MM.1S (cell line): ENCODE data around the gene SPHK2.

Experiments used
- DNase-seq: peaks from one replicate; pipeline ENCODE4 v3.0.0-alpha.2; 2015
- H2AFZ ChIP-seq: fragments of 300-600 bp; sonication (generic); 2 replicates; pipeline ENCODE4 v1.6.0; 2016; ENCODE audit warnings: antibody characterized with exemption, low read length
- H3F3A ChIP-seq: fragments of 300-600 bp; sonication (generic); 2 replicates; pipeline ENCODE4 v1.6.1; 2016; ENCODE audit warnings: mild to moderate bottlenecking, antibody characterized with exemption, low read length, moderate library complexity, mixed read lengths; ENCODE audit not compliant: insufficient read depth
- H3K27ac ChIP-seq: fragments of 300-600 bp; sonication (generic); 2 replicates; pipeline ENCODE4 v1.5.1; 2016; ENCODE audit warnings: mild to moderate bottlenecking, low read length
- H3K27me3 ChIP-seq: fragments of 300-600 bp; sonication (generic); replicated peaks from 2 replicates; pipeline ENCODE4 v1.6.0; 2016; ENCODE audit warnings: low read length; ENCODE audit not compliant: insufficient read depth
- H3K36me3 ChIP-seq: fragments of 300-600 bp; sonication (generic); replicated peaks from 2 replicates; pipeline ENCODE4 v1.6.1; 2016; ENCODE audit warnings: mild to moderate bottlenecking, low read length, mixed read lengths; ENCODE audit not compliant: insufficient read depth
- H3K4me1 ChIP-seq: fragments of 300-600 bp; sonication (generic); 2 replicates; pipeline ENCODE4 v1.6.1; 2016; ENCODE audit warnings: low read length, mixed read lengths
- H3K4me2 ChIP-seq: fragments of 300-600 bp; sonication (generic); 2 replicates; pipeline ENCODE4 v1.6.0; 2016; ENCODE audit warnings: low read depth, low read length
- H3K4me3 ChIP-seq: fragments of 300-600 bp; sonication (generic); 2 replicates; pipeline ENCODE4 v1.5.1; 2016; ENCODE audit warnings: low read length, mixed read lengths
- H3K79me2 ChIP-seq: fragments of 300-600 bp; sonication (generic); 2 replicates; pipeline ENCODE4 v1.6.1; 2016; ENCODE audit warnings: mixed run types, low read length, mixed read lengths
- H3K9ac ChIP-seq: fragments of 300-600 bp; sonication (generic); 2 replicates; pipeline ENCODE4 v1.6.1; 2016; ENCODE audit warnings: low read length, mixed read lengths
- H3K9me2 ChIP-seq: fragments of 300-600 bp; sonication (generic); replicated peaks from 2 replicates; pipeline ENCODE4 v1.6.1; 2016; ENCODE audit warnings: mild to moderate bottlenecking, low read length, mixed read lengths; ENCODE audit not compliant: insufficient read depth
- H3K9me3 ChIP-seq: fragments of 300-600 bp; sonication (generic); replicated peaks from 2 replicates; pipeline ENCODE4 v1.6.1; 2016; ENCODE audit warnings: mild to moderate bottlenecking, low read length, mixed read lengths; ENCODE audit not compliant: insufficient read depth
- H4K20me1 ChIP-seq: fragments of 300-600 bp; sonication (generic); 2 replicates; pipeline ENCODE4 v1.6.1; 2016; ENCODE audit warnings: mild to moderate bottlenecking, low read length, moderate library complexity, mixed read lengths; ENCODE audit not compliant: insufficient read depth
- CTCF ChIP-seq: fragments of 300-600 bp; sonication (generic); IDR thresholded peaks from 2 replicates; pipeline ENCODE4 v1.5.1; 2016; ENCODE audit warnings: antibody characterized with exemption, low read length, mixed read lengths
- EZH2 ChIP-seq: fragments of 300-600 bp; sonication (generic); optimal IDR thresholded peaks from 2 replicates; pipeline ENCODE3; 2017; ENCODE audit warnings: low read depth, mild to moderate bottlenecking, antibody characterized with exemption, low read length, mixed read lengths
- EZH2phosphoT487 ChIP-seq: fragments of 300-600 bp; sonication (generic); IDR thresholded peaks from 2 replicates; pipeline ENCODE4 v1.6.1; 2018; ENCODE audit warnings: antibody characterized with exemption, low read length

Gene SPHK2

DNA sequence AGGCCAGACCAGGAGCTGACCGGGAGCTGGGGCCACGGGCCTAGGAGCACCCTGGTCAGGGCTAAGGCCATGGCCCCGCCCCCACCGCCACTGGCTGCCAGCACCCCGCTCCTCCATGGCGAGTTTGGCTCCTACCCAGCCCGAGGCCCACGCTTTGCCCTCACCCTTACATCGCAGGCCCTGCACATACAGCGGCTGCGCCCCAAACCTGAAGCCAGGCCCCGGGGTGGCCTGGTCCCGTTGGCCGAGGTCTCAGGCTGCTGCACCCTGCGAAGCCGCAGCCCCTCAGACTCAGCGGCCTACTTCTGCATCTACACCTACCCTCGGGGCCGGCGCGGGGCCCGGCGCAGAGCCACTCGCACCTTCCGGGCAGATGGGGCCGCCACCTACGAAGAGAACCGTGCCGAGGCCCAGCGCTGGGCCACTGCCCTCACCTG is 6.6 kb downstream of the SPHK2 start:
- H3K9me3 ChIP-seq = no peaks in the 10 kb centered on the region
- H2AFZ ChIP-seq = no peak overlapping the region
- no peak overlapping the region for H3K9ac ChIP-seq
- H4K20me1 ChIP-seq = no peaks in the 10 kb centered on the region
- H3K36me3 ChIP-seq = no peaks in the 10 kb centered on the region
- peaks cover 14% of the 10 kb centered on the region for H3K79me2 ChIP-seq
- TF ChIP-seq CTCF (no peak), EZH2 (no peak), EZH2phosphoT487 (no peak)
- H3K9me2 ChIP-seq = no peaks in the 10 kb centered on the region
- H3K27me3 ChIP-seq = no peaks in the 10 kb centered on the region
- H3K4me2 ChIP-seq = no peak overlapping the region
- peaks cover 7% of the 10 kb centered on the region; the same call in 1 of the 2 replicates for H3K4me1 ChIP-seq
- no peak overlapping the region for H3K27ac ChIP-seq
- H3K4me3 ChIP-seq = no peak overlapping the region
- DNase-seq = no peak
- peaks cover 4% of the 10 kb centered on the region; the same call in 1 of the 2 replicates for H3F3A ChIP-seq

- H3K4me3 ChIP-seq = no peak overlapping the region
- no peaks in the 10 kb centered on the region for H3K9me3 ChIP-seq
- no peaks in the 10 kb centered on the region for H3K36me3 ChIP-seq
- H3K4me2 ChIP-seq = no peak overlapping the region
- H3K27ac ChIP-seq = no peak overlapping the region
- H2AFZ ChIP-seq = no peak overlapping the region
- H3K79me2 ChIP-seq = peaks cover 14% of the 10 kb centered on the region
- no peaks in the 10 kb centered on the region for H3K9me2 ChIP-seq
- peaks cover 7% of the 10 kb centered on the region; the same call in 1 of the 2 replicates for H3K4me1 ChIP-seq
- H4K20me1 ChIP-seq = no peaks in the 10 kb centered on the region
- H3K9ac ChIP-seq = no peak overlapping the region
- DNase-seq = no peak
- no peaks in the 10 kb centered on the region for H3K27me3 ChIP-seq
- H3F3A ChIP-seq = peaks cover 9% of the 10 kb centered on the region; the same call in 1 of the 2 replicates
- TF ChIP-seq CTCF (no peak), EZH2 (no peak), EZH2phosphoT487 (no peak)
Observed at GRCh38 chr19:48627201-48627864, 8.0 kb downstream of the SPHK2 start.

GRCh38 chr19:48627865-48628314 is 8.6 kb downstream of the SPHK2 start:
- Histone ChIP-seq H3K27me3 (no peaks in the 10 kb centered on the region), H3K9me3 (no peaks in the 10 kb centered on the region), H4K20me1 (no peaks in the 10 kb centered on the region), H3K9me2 (no peaks in the 10 kb centered on the region), H3K4me2 (no peak overlapping the region), H3F3A (peaks cover 13% of the 10 kb centered on the region; the same call in 1 of the 2 replicates), H3K36me3 (no peaks in the 10 kb centered on the region), H3K27ac (no peak overlapping the region), H3K4me3 (no peak overlapping the region), H3K79me2 (peaks cover 14% of the 10 kb centered on the region), H3K4me1 (peaks cover 12% of the 10 kb centered on the region), H2AFZ (no peak overlapping the region), H3K9ac (no peak overlapping the region)
- TF ChIP-seq EZH2 = no peak
- TF ChIP-seq EZH2phosphoT487 = no peak
- no peak for TF ChIP-seq CTCF
- no peak for DNase-seq
